Measurements from ENCODE around the gene A2M. TPM values are rescaled to one million over a fixed set of nuclear protein-coding genes. Genes with fewer than 3 reads are reported as not detected.

The A2M gene
- total and polyA plus RNA-seq, 2 of the 8 experiments (the other 6 are each of a cell fraction or from before 2014, with no cell fraction given): 0.15 TPM; not detected in 1

DNA sequence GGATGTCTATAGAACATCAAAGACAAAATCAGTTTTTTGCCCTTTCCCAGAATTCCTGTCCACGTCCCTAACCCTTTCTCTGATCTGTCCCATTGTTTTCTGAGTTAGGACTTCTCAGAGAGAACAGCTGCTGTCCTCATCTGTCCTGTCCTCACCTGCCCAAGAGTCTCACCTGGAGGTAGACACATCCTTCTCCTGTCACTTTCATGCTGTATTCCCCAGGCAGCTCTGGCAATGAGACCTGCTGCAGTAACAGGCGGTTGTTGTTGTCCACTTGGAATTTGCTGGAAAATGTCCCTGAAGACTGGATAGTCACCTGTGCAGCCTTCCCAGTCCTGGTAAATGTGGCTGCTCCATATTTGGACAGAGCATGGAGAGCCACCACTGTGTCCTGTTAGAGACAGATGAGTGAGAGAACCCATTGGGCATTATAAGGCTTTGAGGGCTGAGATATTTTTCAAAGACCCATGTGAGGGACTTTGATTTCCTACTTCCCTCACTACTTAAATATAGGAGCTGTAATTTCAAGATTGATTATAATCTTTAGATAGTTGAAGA lies 43.2 kb downstream of the A2M start:
- FAIRE-seq (no peak), DNase-seq (ENCODE audit: low read depth in 1 of 2, low spot score in 2 of 2) (no peak)
- no peak overlapping the region for H3K23ac ChIP-seq (ENCODE audit: insufficient read length)
- H2BK15ac ChIP-seq (ENCODE audit: low read length): no peak overlapping the region
- H4K8ac ChIP-seq (ENCODE audit: extremely low read depth, insufficient read depth, low read length): no peak overlapping the region
- no peak overlapping the region for H3K56ac ChIP-seq (replicated peaks; ENCODE audit: insufficient read length, low read depth, low read length)
- no peak overlapping the region for H3K27ac ChIP-seq (ENCODE audit: low read depth, low read length)
- H4K20me1 ChIP-seq (replicated peaks in 1 of 2; ENCODE audit: control insufficient read depth in 1 of 2, insufficient read depth in 2 of 2, low read length in 2 of 2): no peaks in the 10 kb centered on the region
- no peak overlapping the region for H2AK5ac ChIP-seq (ENCODE audit: low read depth, low read length)
- 85% methylated on average over 2 of the region's 2 CpGs; no CpG with 5 or more reads in 1 of the 2 experiments for WGBS, 2 experiments (ENCODE audit: extremely low coverage in 1 of 2, insufficient coverage in 1 of 2, insufficient read length in 1 of 2, insufficient replicate concordance in 2 of 2, low coverage in 1 of 2, low lambda C conversion rate in 2 of 2, missing lambda C conversion rate in 1 of 2)
- H3K4ac ChIP-seq (replicated peaks; ENCODE audit: insufficient read length, low read depth, low read length): no peak overlapping the region
- H3K4me2 ChIP-seq (ENCODE audit: insufficient read depth in 1 of 2, low read depth in 2 of 2, low read length in 2 of 2): no peak overlapping the region
- no peak overlapping the region for H2BK5ac ChIP-seq (ENCODE audit: low read depth, low read length)
- no peaks in the 10 kb centered on the region for H3K27me3 ChIP-seq (replicated peaks in 1 of 4; ENCODE audit: control insufficient read depth in 3 of 4, extremely low read depth in 1 of 4, insufficient read depth in 3 of 4, low read length in 3 of 4)
- H3K18ac ChIP-seq (ENCODE audit: extremely low read depth, low read length): no peak overlapping the region
- no peak overlapping the region for H2BK120ac ChIP-seq (replicated peaks; ENCODE audit: low read depth, low read length)
- no peak overlapping the region for H2BK12ac ChIP-seq (ENCODE audit: low read depth, low read length)
- H3K79me2 ChIP-seq (ENCODE audit: control insufficient read depth in 1 of 2, insufficient read depth in 2 of 2, low read length in 2 of 2): no peaks in the 10 kb centered on the region
- no peak overlapping the region for H2AFZ ChIP-seq (ENCODE audit: low read length)
- H3K4me3 ChIP-seq (ENCODE audit: extremely low read depth in 1 of 4, insufficient read depth in 2 of 4, low read depth in 3 of 4, low read length in 4 of 4): no peak overlapping the region
- no peaks in the 10 kb centered on the region for H3K4me1 ChIP-seq (replicated peaks in 1 of 4; ENCODE audit: control insufficient read depth in 3 of 4, insufficient read depth in 4 of 4, low read length in 3 of 4)
- no peak overlapping the region for H2BK20ac ChIP-seq (ENCODE audit: low read length)
- CTCF ChIA-PET (ENCODE audit: partially characterized antibody): interaction anchor here (1.0 kb wide), 1 partner anchor 414 kb away, joined by 3 read pairs; no protein-coding TSS in a partner anchor
- no peak overlapping the region for H3K9ac ChIP-seq (replicated peaks in 1 of 4; ENCODE audit: extremely low read depth in 1 of 4, low read depth in 3 of 4, low read length in 3 of 4)
- no peaks in the 10 kb centered on the region for H3K23me2 ChIP-seq (ENCODE audit: low read depth, low read length)
- no peak overlapping the region for H4K5ac ChIP-seq (ENCODE audit: insufficient read length, low read depth, low read length)
- POLR2A ChIA-PET (ENCODE audit: partially characterized antibody): interaction anchor here (0.6 kb wide), 1 partner anchor 362 kb away, joined by 3 read pairs; no protein-coding TSS in a partner anchor
- H4K91ac ChIP-seq (replicated peaks; ENCODE audit: insufficient read length, low read length): no peak overlapping the region
- H3K36me3 ChIP-seq (ENCODE audit: control insufficient read depth in 2 of 4, insufficient read depth in 4 of 4, low read length in 3 of 4): no peaks in the 10 kb centered on the region
- no peak overlapping the region for H3K14ac ChIP-seq (ENCODE audit: insufficient read length)
- no peaks in the 10 kb centered on the region for H3K9me3 ChIP-seq (ENCODE audit: insufficient read depth in 2 of 2, low read depth in 1 of 2, low read length in 1 of 2)
- no peaks in the 10 kb centered on the region for H3K79me1 ChIP-seq (ENCODE audit: low read depth, low read length)
- TF ChIP-seq NANOG (IDR thresholded peaks at IDR 0.05; ENCODE audit: insufficient read depth, low read depth, low read length, poor library complexity, severe bottlenecking): no peak
- TF ChIP-seq GTF2F1 (IDR thresholded peaks at IDR 0.05; ENCODE audit: borderline replicate concordance, low read depth, low read length): no peak
- TF ChIP-seq EGR1 (IDR thresholded peaks at IDR 0.05; ENCODE audit: borderline replicate concordance, low read depth, low read length): no peak
- TF ChIP-seq NRF1 (IDR thresholded peaks at IDR 0.05; ENCODE audit: low read depth, low read length): no peak
- TF ChIP-seq SP4 (IDR thresholded peaks at IDR 0.05; ENCODE audit: low read length): no peak

Data from H1 (cell line).